WERI-Rb-1 (cell line): ENCODE measurements around the gene ROCK2.

ENCODE experiments used
- DNase-seq: peaks from one replicate; pipeline ENCODE4 v3.0.0-alpha.2; 2020
- H3K27ac ChIP-seq: fragments of 250-450 bp; sonication (Bioruptor Pico); 2 replicates; pipeline ENCODE4 v1.5.1; 2020; ENCODE audit warnings: mild to moderate bottlenecking, moderate library complexity
- H3K27me3 ChIP-seq: fragments of 250-450 bp; sonication (Bioruptor Pico); 2 replicates; pipeline ENCODE4 v1.5.1; 2021; ENCODE audit warnings: mild to moderate bottlenecking, low read depth, moderate library complexity; ENCODE audit not compliant: insufficient read depth, severe bottlenecking
- H3K36me3 ChIP-seq: fragments of 250-450 bp; sonication (Bioruptor Pico); 2 replicates; pipeline ENCODE4 v1.5.1; 2020; ENCODE audit warnings: mild to moderate bottlenecking, moderate library complexity
- H3K4me3 ChIP-seq: 2 replicates; pipeline ENCODE4 v1.5.1; 2011; ENCODE audit warnings: low read depth, mild to moderate bottlenecking, control low read depth, low read length
- H3K9me3 ChIP-seq: fragments of 250-450 bp; sonication (Bioruptor Pico); 2 replicates; pipeline ENCODE4 v1.5.1; 2021; ENCODE audit warnings: mild to moderate bottlenecking, moderate library complexity; ENCODE audit not compliant: severe bottlenecking
- TF ChIP-seq, protein P1 (sequence below): IDR thresholded peaks from 2 replicates; pipeline ENCODE4 v1.5.1; 2011; ENCODE audit warnings: low read depth, mild to moderate bottlenecking, control low read depth, inconsistent platforms, low read length

Gene ROCK2

DNA sequence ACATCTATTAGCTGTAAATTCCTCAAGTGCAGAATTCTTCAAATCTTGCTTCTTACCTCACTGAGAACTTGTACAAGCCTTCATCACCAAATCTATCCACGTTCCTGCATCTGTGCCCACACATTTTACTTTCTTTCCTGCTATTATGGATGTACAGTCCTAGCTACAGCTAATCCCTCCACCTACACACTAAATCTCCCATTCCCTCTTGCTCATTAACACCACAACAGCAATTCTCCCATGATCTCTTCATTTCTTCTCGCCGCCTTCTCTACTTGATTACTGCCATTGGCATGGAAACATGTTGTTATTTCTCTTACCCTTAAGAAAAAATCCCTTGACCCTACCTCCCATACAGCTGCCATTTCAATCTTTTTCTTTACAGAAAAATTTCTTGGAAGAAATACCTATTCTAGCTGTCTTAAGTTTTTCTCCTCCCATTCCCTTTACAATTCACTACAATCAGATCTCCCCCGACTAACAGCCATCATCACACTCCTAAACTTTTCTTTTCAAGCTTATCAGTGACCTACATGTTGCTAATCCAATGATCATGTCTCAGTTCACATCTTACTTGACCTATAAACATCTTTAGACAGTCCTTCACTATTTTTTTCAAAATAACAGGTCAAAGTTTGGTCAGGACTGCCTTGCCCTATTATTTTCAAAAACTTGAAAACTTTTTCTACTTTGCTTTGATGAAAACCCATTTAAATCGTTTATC is 41.0 kb downstream of the ROCK2 start:
- DNase-seq: no peak
- Histone ChIP-seq H3K27me3 (no peaks in the 10 kb centered on the region), H3K9me3 (no peaks in the 10 kb centered on the region), H3K36me3 (no peaks in the 10 kb centered on the region), H3K27ac (no peak overlapping the region), H3K4me3 (no peak overlapping the region)
- TF ChIP-seq, protein P1, sequence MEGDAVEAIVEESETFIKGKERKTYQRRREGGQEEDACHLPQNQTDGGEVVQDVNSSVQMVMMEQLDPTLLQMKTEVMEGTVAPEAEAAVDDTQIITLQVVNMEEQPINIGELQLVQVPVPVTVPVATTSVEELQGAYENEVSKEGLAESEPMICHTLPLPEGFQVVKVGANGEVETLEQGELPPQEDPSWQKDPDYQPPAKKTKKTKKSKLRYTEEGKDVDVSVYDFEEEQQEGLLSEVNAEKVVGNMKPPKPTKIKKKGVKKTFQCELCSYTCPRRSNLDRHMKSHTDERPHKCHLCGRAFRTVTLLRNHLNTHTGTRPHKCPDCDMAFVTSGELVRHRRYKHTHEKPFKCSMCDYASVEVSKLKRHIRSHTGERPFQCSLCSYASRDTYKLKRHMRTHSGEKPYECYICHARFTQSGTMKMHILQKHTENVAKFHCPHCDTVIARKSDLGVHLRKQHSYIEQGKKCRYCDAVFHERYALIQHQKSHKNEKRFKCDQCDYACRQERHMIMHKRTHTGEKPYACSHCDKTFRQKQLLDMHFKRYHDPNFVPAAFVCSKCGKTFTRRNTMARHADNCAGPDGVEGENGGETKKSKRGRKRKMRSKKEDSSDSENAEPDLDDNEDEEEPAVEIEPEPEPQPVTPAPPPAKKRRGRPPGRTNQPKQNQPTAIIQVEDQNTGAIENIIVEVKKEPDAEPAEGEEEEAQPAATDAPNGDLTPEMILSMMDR: no peak

DNA sequence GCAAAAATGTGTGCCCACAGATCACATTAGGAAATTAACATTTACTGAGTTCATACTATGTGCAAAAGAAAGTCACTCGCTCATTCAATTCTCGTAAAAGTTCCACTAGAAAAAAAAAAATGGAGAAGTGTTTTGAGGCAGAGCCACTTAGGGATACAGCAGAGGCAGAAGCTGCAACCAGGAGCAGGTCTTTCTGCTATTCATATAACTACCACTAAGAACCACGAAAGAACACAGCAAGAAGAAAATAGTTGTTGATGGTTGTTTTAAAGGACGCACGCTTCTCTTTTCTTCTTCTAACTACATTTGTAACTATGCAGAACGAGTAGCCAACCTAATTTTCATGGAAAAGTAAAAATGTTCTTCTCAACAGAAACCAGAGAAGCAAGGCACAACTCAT is 45.0 kb downstream of the ROCK2 start:
- no peak overlapping the region for H3K4me3 ChIP-seq
- TF ChIP-seq, protein P1: no peak
- DNase-seq: no peak
- H3K27ac ChIP-seq: no peak overlapping the region
- H3K36me3 ChIP-seq: no peaks in the 10 kb centered on the region
- no peaks in the 10 kb centered on the region for H3K9me3 ChIP-seq
- H3K27me3 ChIP-seq: no peaks in the 10 kb centered on the region

DNA sequence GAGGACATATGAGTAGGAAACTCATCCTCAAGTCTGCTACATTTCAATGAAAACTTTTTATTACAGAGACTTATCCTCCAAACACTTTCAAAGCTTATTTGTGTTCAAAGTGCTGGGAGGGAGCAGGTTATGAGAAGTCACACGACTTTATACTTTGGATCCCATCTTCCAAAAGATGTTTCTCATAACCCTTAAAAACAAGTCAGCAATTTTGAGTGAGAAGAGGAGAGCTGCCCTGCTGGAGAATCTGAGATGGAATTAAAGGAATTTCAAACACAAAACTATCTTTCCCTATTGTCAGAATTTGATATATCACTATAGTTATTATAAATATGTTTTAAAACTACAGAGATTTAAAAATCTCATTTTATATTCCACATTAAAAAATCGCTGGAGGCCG is 45.8 kb downstream of the ROCK2 start:
- Histone ChIP-seq H3K27me3 (no peaks in the 10 kb centered on the region), H3K27ac (no peak overlapping the region), H3K9me3 (no peaks in the 10 kb centered on the region), H3K4me3 (no peak overlapping the region), H3K36me3 (no peaks in the 10 kb centered on the region)
- TF ChIP-seq, protein P1: no peak
- DNase-seq: no peak

DNA sequence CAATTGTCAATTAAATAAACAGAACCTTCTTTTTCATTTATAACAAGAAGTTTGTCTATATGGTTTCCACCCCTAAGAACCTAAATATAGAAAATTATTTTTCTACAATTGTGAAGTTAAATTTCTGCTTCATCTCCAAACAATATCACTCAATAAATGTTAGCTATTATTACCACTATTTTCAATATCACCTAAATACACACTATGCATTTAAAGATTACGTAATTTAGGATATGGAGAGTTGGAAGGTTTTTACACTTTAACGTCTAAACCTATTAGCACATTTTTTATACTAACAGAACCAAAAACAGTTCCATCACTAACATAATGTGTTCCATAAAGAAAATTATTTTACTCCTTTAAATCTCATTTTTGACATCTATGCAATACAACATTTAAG is 48.0 kb downstream of the ROCK2 start:
- Histone ChIP-seq H3K4me3 (no peak overlapping the region), H3K27me3 (no peaks in the 10 kb centered on the region), H3K9me3 (no peaks in the 10 kb centered on the region), H3K27ac (no peak overlapping the region), H3K36me3 (no peaks in the 10 kb centered on the region)
- DNase-seq: no peak
- TF ChIP-seq, protein P1: no peak

DNA sequence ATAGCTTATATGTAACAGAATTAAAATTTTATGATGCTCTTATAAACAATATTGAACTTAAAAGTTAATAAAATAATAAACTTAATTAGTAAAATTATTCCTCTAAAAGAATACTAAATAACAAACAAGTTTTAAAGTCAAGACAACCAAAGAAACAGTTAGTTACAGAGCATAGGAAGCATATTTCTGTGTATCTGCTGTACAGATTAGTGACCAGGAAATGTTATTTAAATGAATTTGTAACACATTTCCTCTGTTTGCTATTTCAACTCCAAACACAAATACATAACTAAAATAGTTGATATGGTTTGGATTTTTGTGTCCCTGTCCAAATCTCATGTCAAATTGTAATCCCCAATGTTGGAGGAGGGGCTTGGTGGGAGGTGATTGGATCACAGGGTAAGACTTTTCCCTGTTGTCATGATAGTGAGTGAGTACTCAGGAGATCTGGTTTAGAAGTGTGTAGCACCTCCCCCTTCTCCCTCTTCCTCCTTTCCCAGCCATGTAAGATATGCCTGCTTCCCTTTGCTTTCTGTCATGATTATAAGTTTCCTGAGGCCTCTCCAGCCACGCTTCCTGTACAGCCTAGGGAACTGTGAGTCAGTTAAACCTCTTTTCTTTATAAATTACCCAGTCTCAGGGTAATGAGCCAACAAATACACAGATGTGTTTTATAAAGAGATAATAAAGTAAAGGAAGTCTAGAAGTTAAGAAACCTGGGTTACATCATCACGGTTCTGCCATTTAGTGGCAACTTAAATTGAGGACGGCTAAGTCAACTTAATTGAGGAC is 51.8 kb downstream of the ROCK2 start:
- H3K36me3 ChIP-seq: no peaks in the 10 kb centered on the region
- H3K27ac ChIP-seq: no peak overlapping the region
- DNase-seq: no peak
- no peak overlapping the region for H3K4me3 ChIP-seq
- H3K27me3 ChIP-seq: no peaks in the 10 kb centered on the region
- TF ChIP-seq, protein P1: no peak
- H3K9me3 ChIP-seq: no peaks in the 10 kb centered on the region
